ENCODE data around the gene UVRAG.
A peak's percentile ranks its signal among the peaks of the same experiment; 100 is the strongest.

UVRAG gene

DNA sequence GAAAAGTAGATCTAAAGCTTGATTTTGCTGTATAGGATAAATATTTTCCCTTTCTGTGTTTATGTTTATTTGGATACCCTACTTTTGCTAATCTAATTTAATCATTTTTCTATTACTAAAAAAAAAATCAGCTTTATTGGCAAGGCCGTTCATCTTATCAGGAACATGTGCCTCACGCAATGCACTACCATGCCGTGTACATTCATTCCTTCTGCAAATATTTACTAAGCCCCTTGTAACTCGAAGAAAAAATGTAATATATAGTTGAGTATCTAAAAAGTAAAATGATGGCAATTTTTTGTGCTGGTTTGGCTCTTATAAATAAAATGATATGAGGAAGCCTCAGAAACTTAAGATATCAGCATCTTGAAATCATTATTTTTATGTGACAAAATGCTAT is 8.9 kb downstream of the UVRAG start:
- H3K36me3 ChIP-seq (ENCODE audit: low read length): 0 out of 2 replicates have a peak, but pooled peaks cover 4% of the 10 kb centered on the region
- peak overlapping the region; percentile 24 for H3K4me3 ChIP-seq (ENCODE audit: insufficient read depth, low read length, poor library complexity, severe bottlenecking)
- peaks cover 91% of the 10 kb centered on the region for H3K79me2 ChIP-seq (ENCODE audit: insufficient read depth, low read length)
- no peaks in the 10 kb centered on the region for H3K9me3 ChIP-seq (ENCODE audit: insufficient read depth, low read length)
- no peaks in the 10 kb centered on the region for H3K27me3 ChIP-seq (ENCODE audit: low read length)
- TF ChIP-seq, protein P1, sequence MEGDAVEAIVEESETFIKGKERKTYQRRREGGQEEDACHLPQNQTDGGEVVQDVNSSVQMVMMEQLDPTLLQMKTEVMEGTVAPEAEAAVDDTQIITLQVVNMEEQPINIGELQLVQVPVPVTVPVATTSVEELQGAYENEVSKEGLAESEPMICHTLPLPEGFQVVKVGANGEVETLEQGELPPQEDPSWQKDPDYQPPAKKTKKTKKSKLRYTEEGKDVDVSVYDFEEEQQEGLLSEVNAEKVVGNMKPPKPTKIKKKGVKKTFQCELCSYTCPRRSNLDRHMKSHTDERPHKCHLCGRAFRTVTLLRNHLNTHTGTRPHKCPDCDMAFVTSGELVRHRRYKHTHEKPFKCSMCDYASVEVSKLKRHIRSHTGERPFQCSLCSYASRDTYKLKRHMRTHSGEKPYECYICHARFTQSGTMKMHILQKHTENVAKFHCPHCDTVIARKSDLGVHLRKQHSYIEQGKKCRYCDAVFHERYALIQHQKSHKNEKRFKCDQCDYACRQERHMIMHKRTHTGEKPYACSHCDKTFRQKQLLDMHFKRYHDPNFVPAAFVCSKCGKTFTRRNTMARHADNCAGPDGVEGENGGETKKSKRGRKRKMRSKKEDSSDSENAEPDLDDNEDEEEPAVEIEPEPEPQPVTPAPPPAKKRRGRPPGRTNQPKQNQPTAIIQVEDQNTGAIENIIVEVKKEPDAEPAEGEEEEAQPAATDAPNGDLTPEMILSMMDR (IDR thresholded peaks at IDR 0.05; ENCODE audit: insufficient read depth, low read length, poor library complexity, severe bottlenecking): no peak
- TF ChIP-seq EZH2phosphoT487 (conservative IDR thresholded peaks at IDR 0.05; ENCODE audit: low read length): no peak
- H3F3A ChIP-seq (ENCODE audit: insufficient read depth): peaks cover 32% of the 10 kb centered on the region
- peak overlapping the region; percentile 91 for H3K4me2 ChIP-seq (ENCODE audit: low read depth, low read length, poor library complexity, severe bottlenecking)
- H4K20me1 ChIP-seq (ENCODE audit: low read depth, low read length): no peaks in the 10 kb centered on the region
- no peaks in the 10 kb centered on the region for H3K9me2 ChIP-seq (replicated peaks; ENCODE audit: insufficient read depth, low read length)
- peak overlapping the region; percentile 17 for H3K9ac ChIP-seq (ENCODE audit: low read length)
- peak overlapping the region; percentile 97 for H3K27ac ChIP-seq (ENCODE audit: low read depth, low read length)
- no peak overlapping the region for H2AFZ ChIP-seq (ENCODE audit: low read depth, low read length, severe bottlenecking)

DNA sequence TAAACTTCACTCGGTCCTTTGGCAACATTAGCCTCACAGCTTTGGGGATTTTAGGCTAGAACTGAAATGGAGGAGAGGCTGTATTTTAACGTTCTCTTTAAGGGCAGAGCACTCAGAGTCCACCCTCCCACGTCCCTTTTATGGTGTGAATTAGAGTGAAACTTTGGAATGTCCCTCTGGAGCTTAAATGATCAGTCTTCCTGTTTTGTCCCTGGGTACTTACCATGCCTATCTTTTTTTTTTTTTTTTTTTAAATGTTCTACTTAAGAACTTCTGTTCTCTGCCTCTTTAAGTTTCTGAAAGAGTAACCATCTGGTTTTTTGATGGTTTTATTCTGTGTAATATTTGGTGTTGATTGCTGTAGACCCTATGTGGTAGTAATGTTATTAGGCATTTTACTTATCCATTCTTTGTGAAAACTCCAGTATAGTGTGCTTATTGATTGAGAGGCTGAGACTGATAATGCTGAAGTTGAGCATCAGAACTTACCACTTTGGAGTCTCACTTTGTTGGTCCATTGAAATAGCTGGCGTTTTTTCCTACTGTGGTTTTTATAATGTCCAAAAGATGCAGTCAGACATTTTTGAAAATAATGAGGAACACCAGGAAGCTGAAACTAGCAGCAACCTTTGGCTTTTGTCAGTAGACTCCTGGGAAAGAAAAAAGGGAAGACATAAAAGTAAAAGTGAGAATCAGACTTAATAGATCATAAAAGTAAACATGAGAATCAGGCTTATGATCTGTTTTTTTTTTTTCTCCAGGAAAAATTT is 11.6 kb downstream of the UVRAG start:
- H3K9me3 ChIP-seq (ENCODE audit: insufficient read depth, low read length): no peaks in the 10 kb centered on the region
- no peak overlapping the region for H2AFZ ChIP-seq (ENCODE audit: low read depth, low read length, severe bottlenecking)
- TF ChIP-seq, protein P1 (IDR thresholded peaks at IDR 0.05; ENCODE audit: insufficient read depth, low read length, poor library complexity, severe bottlenecking): no peak
- no peak for TF ChIP-seq EZH2phosphoT487 (conservative IDR thresholded peaks at IDR 0.05; ENCODE audit: low read length)
- 0 out of 2 replicates have a peak, but pooled peaks cover 3% of the 10 kb centered on the region for H4K20me1 ChIP-seq (ENCODE audit: low read depth, low read length)
- peaks cover 91% of the 10 kb centered on the region for H3K79me2 ChIP-seq (ENCODE audit: insufficient read depth, low read length)
- no peak overlapping the region for H3K4me3 ChIP-seq (ENCODE audit: insufficient read depth, low read length, poor library complexity, severe bottlenecking)
- H3K36me3 ChIP-seq (ENCODE audit: low read length): peaks cover 7% of the 10 kb centered on the region; the same call in 1 of the 2 replicates
- peak overlapping the region; percentile 40 for H3K27ac ChIP-seq (ENCODE audit: low read depth, low read length)
- no peaks in the 10 kb centered on the region for H3K9me2 ChIP-seq (replicated peaks; ENCODE audit: insufficient read depth, low read length)
- no peaks in the 10 kb centered on the region for H3K27me3 ChIP-seq (ENCODE audit: low read length)
- H3K4me2 ChIP-seq (ENCODE audit: low read depth, low read length, poor library complexity, severe bottlenecking): peak overlapping the region; percentile 11
- no peak overlapping the region for H3K9ac ChIP-seq (ENCODE audit: low read length)
- H3F3A ChIP-seq (ENCODE audit: insufficient read depth): peaks cover 28% of the 10 kb centered on the region

DNA sequence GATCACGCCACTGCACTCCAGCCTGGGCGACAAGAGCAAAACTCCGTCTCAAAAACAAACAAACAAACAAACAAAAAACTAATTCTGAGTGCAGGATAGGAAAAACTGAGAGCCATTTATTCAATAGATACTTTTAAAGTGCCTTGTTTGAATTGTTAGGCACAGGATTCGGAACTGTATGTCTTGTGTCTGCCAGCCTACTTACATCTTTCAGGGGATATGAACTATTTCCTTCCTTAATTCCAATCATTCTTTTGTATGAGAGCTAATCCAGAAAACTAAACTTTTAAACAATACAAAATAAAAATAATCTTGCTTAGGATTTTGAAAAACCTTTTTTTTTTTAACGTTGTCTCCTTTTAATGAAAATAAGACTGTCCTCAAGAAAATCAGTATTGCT is 12.6 kb downstream of the UVRAG start:
- no peak for TF ChIP-seq EZH2phosphoT487 (conservative IDR thresholded peaks at IDR 0.05; ENCODE audit: low read length)
- TF ChIP-seq, protein P1 (IDR thresholded peaks at IDR 0.05; ENCODE audit: insufficient read depth, low read length, poor library complexity, severe bottlenecking): no peak
- Histone ChIP-seq H3K4me3 (ENCODE audit: insufficient read depth, low read length, poor library complexity, severe bottlenecking) (no peak overlapping the region), H2AFZ (ENCODE audit: low read depth, low read length, severe bottlenecking) (no peak overlapping the region), H3K36me3 (ENCODE audit: low read length) (peaks cover 3% of the 10 kb centered on the region; the same call in 1 of the 2 replicates), H3F3A (ENCODE audit: insufficient read depth) (peaks cover 22% of the 10 kb centered on the region), H3K9me3 (ENCODE audit: insufficient read depth, low read length) (no peaks in the 10 kb centered on the region), H3K9ac (ENCODE audit: low read length) (no peak overlapping the region), H3K4me2 (ENCODE audit: low read depth, low read length, poor library complexity, severe bottlenecking) (no peak overlapping the region), H3K27me3 (ENCODE audit: low read length) (no peaks in the 10 kb centered on the region), H3K27ac (ENCODE audit: low read depth, low read length) (no peak overlapping the region), H3K79me2 (ENCODE audit: insufficient read depth, low read length) (peaks cover 91% of the 10 kb centered on the region), H3K9me2 (replicated peaks; ENCODE audit: insufficient read depth, low read length) (no peaks in the 10 kb centered on the region), H4K20me1 (ENCODE audit: low read depth, low read length) (0 out of 2 replicates have a peak, but pooled peaks cover 5% of the 10 kb centered on the region)
